PFSK-1 (cell line): ENCODE data around the gene TREX2.

Experiments used
- FOXP2 ChIP-seq: optimal IDR thresholded peaks from 2 replicates; pipeline ENCODE3; 2011; ENCODE audit warnings: borderline replicate concordance, control low read depth, inconsistent platforms; ENCODE audit not compliant: insufficient read depth; ENCODE audit errors: extremely low read length, extremely low read depth
- POLR2AphosphoS5 ChIP-seq: IDR thresholded peaks from 2 replicates; pipeline ENCODE4 v1.6.1; 2012; ENCODE audit warnings: low read depth, mild to moderate bottlenecking, control low read depth, low read length, moderate library complexity
- REST ChIP-seq, 2 experiments: IDR thresholded peaks; 2 replicates each; pipeline versions ENCODE4 v1.6.1 to v1.8.0; 2011 to 2012; ENCODE audit warnings: low read depth in 2 of 2, low read length in 2 of 2, control low read depth in 1 of 2, inconsistent platforms in 1 of 2, mild to moderate bottlenecking in 1 of 2, moderate library complexity in 1 of 2; ENCODE audit not compliant: insufficient read depth in 1 of 2
- SIN3A ChIP-seq: IDR thresholded peaks from 2 replicates; pipeline ENCODE4 v1.6.1; 2012; ENCODE audit warnings: mild to moderate bottlenecking, low read length, moderate library complexity, borderline replicate concordance; ENCODE audit not compliant: insufficient read depth
- TAF1 ChIP-seq: IDR thresholded peaks from 2 replicates; pipeline ENCODE4 v1.6.1; 2012; ENCODE audit warnings: low read length, control low read depth, borderline replicate concordance; ENCODE audit not compliant: insufficient read depth

The TREX2 gene

DNA sequence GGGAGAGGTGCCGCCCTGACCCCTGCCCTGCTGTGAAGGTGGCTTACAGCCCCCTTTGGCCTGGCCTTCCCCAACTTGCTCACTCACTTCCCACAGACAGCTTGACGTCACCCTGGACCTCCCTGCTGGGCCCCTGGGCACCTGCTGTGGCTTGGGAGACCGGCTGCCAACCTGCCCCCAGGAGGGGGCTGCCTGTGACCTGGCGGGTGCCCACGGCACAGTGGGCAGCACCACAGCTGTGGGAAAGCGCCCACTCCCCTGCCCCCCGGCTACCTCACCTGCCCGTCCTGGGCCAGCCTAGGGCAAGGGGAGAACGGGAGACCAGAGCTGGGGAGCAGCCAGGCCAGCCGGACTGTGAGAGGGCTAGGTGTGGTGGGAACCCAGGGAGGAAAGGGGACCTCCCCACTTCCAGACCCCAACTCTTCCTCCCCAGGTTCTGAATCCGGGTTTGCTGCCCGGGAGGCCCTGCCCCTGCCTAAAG is 36.9 kb downstream of the TREX2 start:
- TF ChIP-seq REST (IDR thresholded peaks at IDR 0.05; ENCODE audit: insufficient read depth in 1 of 2, low read depth in 2 of 2, low read length in 2 of 2) = no peak
- TF ChIP-seq POLR2AphosphoS5 = no peak
- no peak for TF ChIP-seq SIN3A
- no peak for TF ChIP-seq TAF1
- no peak for TF ChIP-seq FOXP2

DNA sequence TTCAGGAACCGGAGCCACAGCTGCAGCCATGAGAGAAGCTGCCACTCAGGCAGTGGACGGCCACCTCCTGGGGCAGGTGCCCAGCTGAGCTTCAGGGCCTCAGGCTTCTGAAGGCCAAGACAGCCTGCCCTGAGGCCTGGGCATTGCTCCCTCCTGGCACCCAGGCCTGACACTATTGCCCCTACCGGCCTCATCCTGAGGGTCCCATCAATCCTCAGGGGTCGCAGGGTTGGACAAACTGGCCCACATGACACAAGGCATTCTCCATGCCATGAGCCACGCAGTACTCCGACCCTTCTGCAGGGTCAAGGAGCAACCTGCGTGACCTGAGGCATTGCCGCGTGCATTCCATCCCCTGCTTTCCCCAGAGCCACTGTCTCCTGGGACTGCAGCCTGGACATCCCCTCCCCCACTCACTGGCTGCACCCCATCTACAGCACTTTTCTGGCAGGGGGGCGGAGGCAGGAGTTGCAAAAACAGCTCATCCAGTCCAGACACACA is 37.6 kb downstream of the TREX2 start:
- no peak for TF ChIP-seq FOXP2
- TF ChIP-seq REST (IDR thresholded peaks at IDR 0.05; ENCODE audit: insufficient read depth in 1 of 2, low read depth in 2 of 2, low read length in 2 of 2) = no peak
- TF ChIP-seq POLR2AphosphoS5 = no peak
- no peak for TF ChIP-seq TAF1
- no peak for TF ChIP-seq SIN3A

DNA sequence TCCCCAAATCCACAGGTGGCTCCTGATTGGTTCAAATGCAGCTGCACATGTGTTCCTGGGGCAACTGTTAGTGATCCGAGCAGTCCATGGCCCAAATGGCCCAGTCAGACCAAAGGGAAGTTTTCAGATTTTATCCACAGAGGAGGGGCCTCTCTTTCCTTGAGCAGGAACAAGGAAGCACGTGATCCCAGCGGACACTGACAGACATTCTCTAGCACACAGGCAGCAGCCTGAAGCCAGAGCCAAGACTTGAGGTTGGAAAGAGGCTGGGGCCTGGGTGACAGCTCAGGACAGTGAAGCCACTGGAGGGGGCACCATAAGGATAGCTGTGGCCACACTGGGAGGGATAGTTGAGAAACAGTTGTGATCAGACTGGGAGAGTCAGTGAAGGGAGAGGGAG is 38.1 kb downstream of the TREX2 start:
- TF ChIP-seq SIN3A (no peak), POLR2AphosphoS5 (no peak), FOXP2 (no peak), TAF1 (no peak), REST (IDR thresholded peaks at IDR 0.05; ENCODE audit: insufficient read depth in 1 of 2, low read depth in 2 of 2, low read length in 2 of 2) (no peak)

DNA sequence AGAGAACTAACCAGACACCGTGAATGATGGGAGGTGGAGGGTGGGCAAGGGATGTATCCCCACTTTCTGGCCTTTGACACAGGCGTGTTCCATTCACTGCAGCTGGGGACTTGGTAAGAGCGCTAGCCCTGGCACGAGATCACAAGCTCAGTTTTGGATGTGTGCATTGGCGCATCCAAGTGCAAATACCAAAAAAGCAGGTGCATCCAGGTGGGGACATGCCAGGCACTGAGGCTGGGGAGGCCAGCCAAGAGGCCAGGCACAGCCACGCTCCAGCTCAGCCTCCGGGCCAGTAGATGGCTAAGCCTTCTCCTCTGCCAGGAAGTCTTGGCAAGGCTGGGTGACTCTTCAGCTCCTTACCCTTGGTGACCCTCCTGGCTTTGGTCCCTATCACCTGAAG is 39.0 kb downstream of the TREX2 start:
- TF ChIP-seq FOXP2 (no peak), TAF1 (no peak), REST (IDR thresholded peaks at IDR 0.05; ENCODE audit: insufficient read depth in 1 of 2, low read depth in 2 of 2, low read length in 2 of 2) (no peak), SIN3A (no peak), POLR2AphosphoS5 (no peak)

GRCh38 chrX:153406011-153406410 is 39.8 kb downstream of the TREX2 start:
- TF ChIP-seq FOXP2 = no peak
- no peak for TF ChIP-seq REST (IDR thresholded peaks at IDR 0.05; ENCODE audit: insufficient read depth in 1 of 2, low read depth in 2 of 2, low read length in 2 of 2)
- no peak for TF ChIP-seq TAF1
- TF ChIP-seq POLR2AphosphoS5 = no peak
- no peak for TF ChIP-seq SIN3A
